Measurements from ENCODE around the gene SLC12A6.

DNA sequence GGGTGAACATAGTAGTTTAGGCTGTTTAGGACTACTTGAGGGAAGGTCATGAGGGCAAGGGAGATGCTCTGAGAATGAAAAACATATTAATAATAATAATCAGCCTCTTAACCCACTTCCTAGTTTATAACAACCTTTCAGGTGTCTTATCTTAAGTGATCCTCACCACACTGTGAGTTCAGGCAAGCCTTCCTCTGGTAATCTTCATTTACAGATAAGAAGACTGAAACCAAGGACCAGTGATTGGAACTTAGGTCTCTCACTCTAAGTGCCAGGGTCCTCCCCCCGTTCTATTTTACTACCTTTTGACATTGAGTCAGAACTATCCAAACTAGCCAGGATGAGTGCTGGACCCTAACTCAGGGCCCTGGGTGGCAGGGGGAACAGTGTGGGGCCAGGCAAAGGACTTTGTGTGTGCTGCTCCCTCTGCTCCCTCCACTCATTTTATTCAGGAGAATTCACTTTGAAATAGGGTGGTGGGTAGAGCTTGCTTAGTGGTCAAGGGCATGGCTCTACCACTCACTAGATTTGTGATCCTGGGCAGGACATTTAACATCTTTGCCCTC is 11.2 kb upstream of the SLC12A6 start:
- TF ChIP-seq, protein P1, sequence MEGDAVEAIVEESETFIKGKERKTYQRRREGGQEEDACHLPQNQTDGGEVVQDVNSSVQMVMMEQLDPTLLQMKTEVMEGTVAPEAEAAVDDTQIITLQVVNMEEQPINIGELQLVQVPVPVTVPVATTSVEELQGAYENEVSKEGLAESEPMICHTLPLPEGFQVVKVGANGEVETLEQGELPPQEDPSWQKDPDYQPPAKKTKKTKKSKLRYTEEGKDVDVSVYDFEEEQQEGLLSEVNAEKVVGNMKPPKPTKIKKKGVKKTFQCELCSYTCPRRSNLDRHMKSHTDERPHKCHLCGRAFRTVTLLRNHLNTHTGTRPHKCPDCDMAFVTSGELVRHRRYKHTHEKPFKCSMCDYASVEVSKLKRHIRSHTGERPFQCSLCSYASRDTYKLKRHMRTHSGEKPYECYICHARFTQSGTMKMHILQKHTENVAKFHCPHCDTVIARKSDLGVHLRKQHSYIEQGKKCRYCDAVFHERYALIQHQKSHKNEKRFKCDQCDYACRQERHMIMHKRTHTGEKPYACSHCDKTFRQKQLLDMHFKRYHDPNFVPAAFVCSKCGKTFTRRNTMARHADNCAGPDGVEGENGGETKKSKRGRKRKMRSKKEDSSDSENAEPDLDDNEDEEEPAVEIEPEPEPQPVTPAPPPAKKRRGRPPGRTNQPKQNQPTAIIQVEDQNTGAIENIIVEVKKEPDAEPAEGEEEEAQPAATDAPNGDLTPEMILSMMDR (IDR thresholded peaks at IDR 0.05), result no peak
- no peak for TF ChIP-seq POLR2A (IDR thresholded peaks at IDR 0.05)

All from tibial nerve (tissue), 3 donors.